Small intestine (tissue), 7 donors: ENCODE results near the gene ITGB8. TPM values are rescaled to one million over a fixed set of nuclear protein-coding genes. Genes with fewer than 3 reads are reported as not detected.

Experiments used
- DNase-seq, 2 donors: peaks; one replicate each; pipeline versions ENCODE4 v3.0.0 to v3.0.0-alpha.2; 2013
- FAIRE-seq: peaks from 2 replicates; lab custom pipeline; 2012; peaks lifted over from hg19 to GRCh38; lab: Jason Lieb, UNC
- H3K27ac ChIP-seq, 3 donors: one replicate each; pipeline ENCODE4 v1.5.1; 2013; ENCODE audit warnings: low read length in 2 of 3, mild to moderate bottlenecking in 2 of 3, control low read depth in 1 of 3, inconsistent platforms in 1 of 3, low read depth in 1 of 3, moderate library complexity in 1 of 3
- H3K27me3 ChIP-seq, 3 donors: one replicate each; pipeline ENCODE4 v1.6.1; 2013; ENCODE audit warnings: low read length in 3 of 3, inconsistent platforms in 1 of 3; ENCODE audit not compliant: control insufficient read depth in 3 of 3, insufficient read depth in 3 of 3
- H3K36me3 ChIP-seq, 3 donors: one replicate each; pipeline ENCODE4 v1.6.1; 2013; ENCODE audit warnings: low read length in 3 of 3, inconsistent platforms in 1 of 3, low read depth in 1 of 3, mild to moderate bottlenecking in 1 of 3, moderate library complexity in 1 of 3; ENCODE audit not compliant: control insufficient read depth in 3 of 3, insufficient read depth in 2 of 3
- H3K4me1 ChIP-seq, 3 donors: one replicate each; pipeline ENCODE4 v1.6.1; 2013; ENCODE audit warnings: low read length in 2 of 3, inconsistent platforms in 1 of 3, low read depth in 1 of 3, mild to moderate bottlenecking in 1 of 3, moderate library complexity in 1 of 3; ENCODE audit not compliant: control insufficient read depth in 3 of 3, insufficient read depth in 2 of 3
- H3K4me3 ChIP-seq, 3 donors: one replicate each; pipeline ENCODE4 v1.5.1; 2013; ENCODE audit warnings: low read length in 3 of 3, control low read depth in 1 of 3, inconsistent platforms in 1 of 3, low read depth in 1 of 3, mild to moderate bottlenecking in 1 of 3, moderate library complexity in 1 of 3
- H3K9me3 ChIP-seq, 2 donors: one replicate each; pipeline ENCODE4 v1.6.1; 2013; ENCODE audit warnings: low read depth in 1 of 2, low read length in 1 of 2; ENCODE audit not compliant: control insufficient read depth in 2 of 2, insufficient read depth in 1 of 2
- WGBS, 3 donors: extraction: QIAGEN DNeasy Blood & Tissue Kit; methylation state at CpG; one replicate each; pipeline ENCODE4 v1.1.7; 2013; 5-methylcytosine and 5-hydroxymethylcytosine counted together
- polyA plus RNA-seq, 4 donors: library from polyadenylated mRNA; stranded (reverse) in 3 of 4; unstranded in 1 of 4; fragments of 200-250 nt in 3 of 4; fragments of 120-200 nt in 1 of 4; gene quantifications; one replicate each; pipeline versions ENCODE4 v1.2.1 to v1.2.3, GENCODE V29; 2013
- donor health status: healthy with polysubstance abuse.
- donor health status: control.
- donor health status: control.
- donor health status: Bipolar disorder and iron deficiency.
- donor health status: healthy.

ITGB8 gene
- polyA plus RNA-seq, 4 donors: 0.45 to 37.7 (median 1.9) TPM

- Histone ChIP-seq H3K36me3 (peaks cover 0 to 14% (median 0%) of the 10 kb centered on the region in 3 donors), H3K4me1 (peaks cover 5 to 21% (median 5%) of the 10 kb centered on the region in 3 donors), H3K27ac (peak overlapping the region; percentile 15 to 70 (median 61)), H3K4me3 (no peak overlapping the region), H3K9me3 (no peaks in the 10 kb centered on the region), H3K27me3 (no peaks in the 10 kb centered on the region)
- 32 to 69% (median 46%) methylated on average over 2 of the region's 2 CpGs for WGBS, 3 donors
- FAIRE-seq: no peak
- DNase-seq: peak; percentile 39 to 60
These were observed 64.8 kb downstream of the ITGB8 start for GRCh38 chr7:20395511-20395910.

GRCh38 chr7:20399521-20399920, 68.8 kb downstream of the ITGB8 start:
- Histone ChIP-seq H3K4me1 (no peaks in the 10 kb centered on the region), H3K9me3 (no peaks in the 10 kb centered on the region), H3K36me3 (peaks cover 0 to 11% (median 0%) of the 10 kb centered on the region in 3 donors), H3K27ac (no peak overlapping the region), H3K4me3 (no peak overlapping the region), H3K27me3 (no peaks in the 10 kb centered on the region)
- FAIRE-seq: no peak
- 79 to 95% (median 90%) methylated on average over 2 of the region's 2 CpGs for WGBS, 3 donors
- no peak for DNase-seq

DNA sequence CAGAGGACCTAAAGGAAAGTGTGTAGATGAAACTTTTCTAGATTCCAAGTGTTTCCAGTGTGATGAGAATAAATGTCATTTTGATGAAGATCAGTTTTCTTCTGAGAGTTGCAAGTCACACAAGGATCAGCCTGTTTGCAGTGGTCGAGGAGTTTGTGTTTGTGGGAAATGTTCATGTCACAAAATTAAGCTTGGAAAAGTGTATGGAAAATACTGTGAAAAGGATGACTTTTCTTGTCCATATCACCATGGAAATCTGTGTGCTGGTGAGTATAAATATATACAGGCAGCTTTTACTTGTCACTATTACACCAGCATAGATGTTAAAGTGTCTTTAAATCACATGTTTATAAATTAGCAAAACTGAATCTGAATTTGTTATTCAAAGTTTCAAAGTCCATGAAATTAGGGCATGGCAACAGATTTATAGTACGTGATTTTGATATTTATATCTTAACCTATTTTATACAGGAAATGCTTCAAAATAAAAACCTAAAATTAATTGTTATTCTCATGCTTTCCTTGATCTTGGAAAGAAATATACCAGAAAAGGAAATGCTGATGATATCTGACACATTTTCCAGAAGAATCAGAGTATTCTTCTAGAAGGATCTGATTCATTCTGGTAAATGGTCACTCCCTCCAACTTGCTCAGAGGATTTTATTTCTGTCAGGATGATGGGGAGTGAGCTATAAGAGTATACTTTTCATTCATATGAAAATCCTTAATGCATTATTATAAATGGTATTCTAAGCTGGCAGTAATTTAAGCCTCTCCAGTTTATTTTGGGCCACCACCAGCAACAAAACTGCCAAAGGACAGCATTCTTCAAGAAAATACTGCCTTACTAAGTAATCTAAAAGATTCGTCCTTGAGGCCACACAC, 71.4 kb downstream of the ITGB8 start:
- peaks cover 1 to 4% (median 3%) of the 10 kb centered on the region in 3 donors for H3K4me1 ChIP-seq
- WGBS, 3 donors: 19 to 37% (median 29%) methylated on average over 3 of the region's 3 CpGs
- DNase-seq: no peak
- no peaks in the 10 kb centered on the region for H3K27me3 ChIP-seq
- no peak overlapping the region for H3K4me3 ChIP-seq
- H3K27ac ChIP-seq: no peak overlapping the region
- H3K9me3 ChIP-seq: no peaks in the 10 kb centered on the region
- H3K36me3 ChIP-seq: peaks cover 0 to 16% (median 0%) of the 10 kb centered on the region in 3 donors
- FAIRE-seq: no peak

- Histone ChIP-seq H3K36me3 (peaks cover 0 to 13% (median 0%) of the 10 kb centered on the region in 3 donors), H3K9me3 (no peaks in the 10 kb centered on the region), H3K27me3 (no peaks in the 10 kb centered on the region), H3K4me3 (no peak overlapping the region), H3K27ac (no peak overlapping the region), H3K4me1 (peaks cover 1 to 11% (median 3%) of the 10 kb centered on the region in 3 donors)
- 72 to 78% (median 75%) methylated on average over 4 of the region's 4 CpGs for WGBS, 3 donors
- FAIRE-seq (no peak), DNase-seq (no peak)
These were observed 72.1 kb downstream of the ITGB8 start for GRCh38 chr7:20402747-20403230.

DNA sequence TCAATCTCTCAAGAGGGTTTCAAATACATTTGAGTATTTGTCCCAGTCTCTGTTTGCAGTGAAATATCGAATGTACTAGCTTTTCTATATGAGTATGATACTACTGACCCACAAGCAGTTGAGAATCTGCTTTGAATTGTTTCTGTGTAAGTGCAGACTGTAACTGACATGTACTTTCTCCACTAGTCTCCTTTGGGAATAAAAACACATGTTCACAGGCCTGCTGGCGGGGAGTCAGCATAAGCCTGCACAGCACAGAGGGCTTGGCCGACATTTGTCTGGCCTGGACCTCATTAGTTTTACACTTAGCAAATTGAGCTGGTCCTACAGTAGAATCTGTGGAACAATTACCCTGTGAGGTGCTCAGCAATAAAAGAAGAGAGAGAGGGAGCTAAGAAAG, 72.6 kb downstream of the ITGB8 start:
- FAIRE-seq (no peak), DNase-seq (no peak)
- Histone ChIP-seq H3K9me3 (no peaks in the 10 kb centered on the region), H3K4me3 (no peak overlapping the region), H3K27me3 (no peaks in the 10 kb centered on the region), H3K4me1 (peaks cover 4 to 16% (median 6%) of the 10 kb centered on the region in 3 donors), H3K36me3 (peaks cover 0 to 13% (median 0%) of the 10 kb centered on the region in 3 donors), H3K27ac (no peak overlapping the region)
- WGBS, 3 donors: 69 to 94% (median 74%) methylated on average over 3 of the region's 3 CpGs

DNA sequence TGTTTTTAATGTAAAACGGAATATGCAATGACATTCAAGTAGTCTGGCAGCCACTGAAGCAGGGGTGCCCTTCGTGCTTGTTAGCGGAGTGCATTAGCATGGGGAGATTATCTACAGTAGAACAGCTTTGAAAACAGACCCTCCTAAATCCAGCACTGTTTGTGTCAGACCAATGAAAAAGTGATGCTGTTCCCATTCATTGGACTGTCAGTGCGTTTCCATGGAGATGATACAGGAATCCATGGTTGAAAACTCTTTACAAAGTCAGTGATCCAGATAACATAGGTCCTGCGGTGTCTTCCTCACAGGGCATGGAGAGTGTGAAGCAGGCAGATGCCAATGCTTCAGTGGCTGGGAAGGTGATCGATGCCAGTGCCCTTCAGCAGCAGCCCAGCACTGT, 73.6 kb downstream of the ITGB8 start:
- 93 to 95% (median 95%) methylated on average over 6 of the region's 6 CpGs for WGBS, 3 donors
- FAIRE-seq: no peak
- Histone ChIP-seq H3K36me3 (peaks cover 0 to 11% (median 0%) of the 10 kb centered on the region in 3 donors), H3K27me3 (no peaks in the 10 kb centered on the region), H3K9me3 (no peaks in the 10 kb centered on the region), H3K4me3 (no peak overlapping the region), H3K4me1 (peaks cover 4 to 19% (median 6%) of the 10 kb centered on the region in 3 donors), H3K27ac (no peak overlapping the region)
- no peak for DNase-seq

DNA sequence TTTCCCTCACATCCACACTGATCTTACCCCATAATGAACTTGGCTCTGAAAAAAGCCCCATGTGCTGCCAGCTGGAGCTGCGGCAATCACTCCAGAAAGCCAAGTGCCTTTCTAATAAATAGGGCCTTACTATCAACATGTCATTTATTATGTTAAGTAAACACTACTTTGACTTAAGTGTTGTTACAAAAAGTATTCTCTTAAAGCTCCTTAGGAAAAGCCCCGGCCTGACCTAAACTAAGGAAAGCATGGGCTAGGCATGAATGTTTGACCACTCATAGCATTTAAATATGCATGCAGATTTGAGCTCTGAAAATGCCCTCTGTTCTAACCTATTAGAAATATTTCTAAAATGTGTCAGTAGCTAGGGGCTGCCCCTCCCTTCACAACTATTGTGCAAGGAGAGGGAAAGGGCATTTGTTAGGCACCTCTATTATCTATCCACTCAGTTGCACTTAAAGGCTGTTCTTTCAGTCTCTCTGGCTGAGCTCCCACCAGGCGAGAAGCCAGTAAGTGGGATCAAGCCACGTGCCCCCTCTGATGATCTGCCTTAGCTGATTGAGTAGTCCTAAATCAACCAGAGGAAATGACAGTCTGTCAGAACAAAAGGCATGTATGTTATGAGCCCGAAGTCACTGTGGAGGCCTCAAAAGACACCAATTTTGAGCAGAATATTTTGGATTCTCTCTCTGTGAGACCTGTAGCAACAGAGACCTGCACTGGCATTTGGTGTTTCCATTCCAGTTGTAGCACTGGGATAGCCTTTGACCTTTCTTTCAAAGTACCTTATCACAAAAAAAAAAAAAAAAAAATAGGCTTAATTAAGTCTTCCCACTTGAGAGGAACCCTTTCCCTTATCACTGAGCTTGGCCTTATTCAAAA, 77.1 kb downstream of the ITGB8 start:
- FAIRE-seq (no peak), DNase-seq (peak; percentile 50 to 66)
- Histone ChIP-seq H3K36me3 (peaks cover 0 to 10% (median 0%) of the 10 kb centered on the region in 3 donors), H3K27ac (peak overlapping the region in 1 of 3 donors; percentile 36), H3K4me3 (no peak overlapping the region), H3K27me3 (no peaks in the 10 kb centered on the region), H3K9me3 (no peaks in the 10 kb centered on the region), H3K4me1 (peaks cover 4 to 19% (median 6%) of the 10 kb centered on the region in 3 donors)
- 10 to 35% (median 17%) methylated on average over 5 of the region's 5 CpGs for WGBS, 3 donors

DNA sequence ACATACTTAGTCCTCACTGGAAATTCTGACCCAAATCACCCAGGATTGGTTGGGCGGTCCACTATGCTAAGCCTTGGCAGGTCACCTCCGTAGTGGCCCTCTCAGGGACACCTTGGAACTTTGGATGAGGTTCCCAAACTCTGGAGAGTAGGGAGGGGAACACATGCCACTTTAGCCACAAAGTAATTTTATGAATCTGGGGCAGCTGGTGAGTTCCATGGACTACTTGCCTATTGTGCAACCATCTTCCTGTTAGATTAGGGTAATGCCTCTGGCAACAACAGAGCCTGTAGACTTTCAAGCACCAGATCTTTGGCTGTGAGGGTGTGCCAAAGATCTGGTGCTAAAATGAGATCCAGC, 77.7 kb downstream of the ITGB8 start:
- 70 to 82% (median 78%) methylated on average over 2 of the region's 2 CpGs for WGBS, 3 donors
- H3K9me3 ChIP-seq: no peaks in the 10 kb centered on the region
- H3K27me3 ChIP-seq: no peaks in the 10 kb centered on the region
- peaks cover 0 to 10% (median 0%) of the 10 kb centered on the region in 3 donors for H3K36me3 ChIP-seq
- peaks cover 4 to 19% (median 6%) of the 10 kb centered on the region in 3 donors for H3K4me1 ChIP-seq
- H3K4me3 ChIP-seq: no peak overlapping the region
- DNase-seq: no peak
- FAIRE-seq: no peak
- H3K27ac ChIP-seq: peak overlapping the region in 1 of 3 donors; percentile 36
